Activated CD4-positive, alpha-beta T cell treated with anti-CD3 and anti-CD28 coated beads for 4 hours (primary cell): ENCODE data around the gene TNFRSF11A.

ENCODE experiments used
- DNase-seq, 2 donors: peaks; one replicate each; pipeline ENCODE4 v3.0.0-alpha.2; 2020

TNFRSF11A gene

DNA sequence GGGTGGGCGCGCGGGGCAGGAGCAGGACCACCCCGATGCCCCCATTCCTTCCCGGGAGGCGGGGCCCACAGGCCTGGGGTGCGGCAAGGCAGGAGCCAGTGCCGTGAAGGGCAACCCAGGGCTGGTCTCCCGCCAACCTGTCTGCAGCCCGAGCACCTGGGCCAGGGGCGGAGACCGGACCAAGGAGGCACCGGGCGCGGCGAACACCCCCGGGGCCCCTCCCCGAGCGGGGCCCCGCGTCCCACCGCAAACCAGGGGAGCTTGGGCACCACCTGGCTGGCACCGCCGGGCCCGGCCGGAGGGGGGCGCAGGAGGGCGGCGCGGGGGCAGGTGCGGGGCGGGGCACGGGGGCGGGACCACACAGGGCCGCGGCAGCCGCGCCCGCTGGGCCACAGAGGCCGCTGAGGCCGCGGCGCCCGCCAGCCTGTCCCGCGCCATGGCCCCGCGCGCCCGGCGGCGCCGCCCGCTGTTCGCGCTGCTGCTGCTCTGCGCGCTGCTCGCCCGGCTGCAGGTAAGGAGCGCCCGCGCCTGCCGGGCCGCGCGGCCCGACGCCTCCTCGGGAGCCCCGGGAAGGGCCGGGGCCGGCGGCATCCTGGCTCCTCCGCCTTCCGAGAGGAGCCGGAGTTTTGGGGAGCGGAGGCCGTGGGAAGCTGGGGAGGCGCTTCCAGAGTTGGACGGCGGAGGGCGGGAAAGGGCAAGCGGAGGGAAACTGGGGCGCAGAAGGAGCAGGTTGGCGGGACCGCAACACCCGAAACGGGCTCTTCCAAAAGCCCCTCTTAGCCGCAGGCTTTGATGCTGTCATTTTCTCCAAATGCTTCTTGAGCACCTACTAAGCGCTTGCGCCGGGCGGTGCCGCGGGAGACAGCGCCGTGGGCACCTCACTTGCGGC is at the start of gene TNFRSF11A:
Gene TNFRSF11A (plus strand): TSS at position 394 of the 889 bp plus-strand sequence. CDS start 43 bp downstream, at position 437.
- DNase-seq: peak; percentile 48 to 51

DNA sequence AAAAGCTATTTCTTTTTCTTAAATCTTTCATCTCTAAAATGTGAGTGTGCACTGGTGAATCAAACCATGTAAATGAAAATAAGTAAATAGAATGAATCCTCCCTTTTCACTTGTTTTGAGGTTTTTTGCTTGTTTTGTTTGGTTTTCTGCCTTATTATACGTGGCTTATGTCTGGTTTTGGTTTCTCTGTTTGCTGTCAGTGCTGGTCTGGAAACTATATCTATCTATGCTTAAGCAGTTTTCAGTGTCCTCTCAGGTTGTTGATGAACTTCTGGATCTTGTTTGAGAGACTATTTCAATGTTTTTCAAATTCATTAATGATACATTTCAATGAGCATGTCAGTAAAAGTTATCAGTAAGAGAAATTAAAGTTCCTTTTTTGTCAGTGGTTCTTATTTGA is 48.1 kb upstream of the TNFRSF11A start:
- DNase-seq: no peak

DNA sequence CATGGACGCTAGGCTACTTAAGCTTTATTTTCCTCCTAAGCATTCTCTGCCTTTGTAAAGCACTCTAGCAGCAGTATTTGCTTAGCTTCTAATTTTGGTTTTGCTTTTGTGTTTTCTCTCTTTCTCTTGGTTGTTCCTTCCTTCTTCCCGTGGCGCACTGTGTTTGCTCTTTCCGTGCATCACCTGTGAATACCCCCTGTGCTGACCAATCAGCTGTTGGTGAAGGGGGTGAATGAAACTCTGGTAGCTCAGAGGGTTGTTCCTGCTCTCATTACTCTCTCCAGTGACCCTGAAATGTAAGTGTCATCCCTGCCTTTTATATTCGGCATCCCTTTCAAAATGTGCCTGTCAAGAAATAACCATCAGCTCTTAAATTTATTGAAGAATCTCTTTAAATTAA is 45.5 kb upstream of the TNFRSF11A start:
- DNase-seq: no peak

DNA sequence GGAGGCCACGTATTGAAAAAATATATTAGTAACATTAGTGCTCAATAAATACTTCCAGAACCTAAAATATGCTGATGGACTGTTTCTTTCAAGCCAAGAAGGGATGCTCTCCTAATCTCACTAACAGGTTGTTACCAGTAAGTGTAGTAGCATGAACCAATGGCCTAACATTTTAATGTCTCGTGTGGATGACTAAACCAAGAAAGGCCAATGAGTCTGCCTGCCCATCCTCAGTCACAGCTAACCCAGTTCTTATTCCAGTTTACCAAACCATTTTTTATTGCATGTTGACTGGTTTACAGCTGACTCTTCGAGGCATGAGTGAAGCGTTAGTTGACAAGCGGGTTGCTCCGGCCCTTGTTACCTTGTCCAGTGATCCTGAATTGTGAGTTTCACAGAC is 45.1 kb upstream of the TNFRSF11A start:
- no peak for DNase-seq

DNA sequence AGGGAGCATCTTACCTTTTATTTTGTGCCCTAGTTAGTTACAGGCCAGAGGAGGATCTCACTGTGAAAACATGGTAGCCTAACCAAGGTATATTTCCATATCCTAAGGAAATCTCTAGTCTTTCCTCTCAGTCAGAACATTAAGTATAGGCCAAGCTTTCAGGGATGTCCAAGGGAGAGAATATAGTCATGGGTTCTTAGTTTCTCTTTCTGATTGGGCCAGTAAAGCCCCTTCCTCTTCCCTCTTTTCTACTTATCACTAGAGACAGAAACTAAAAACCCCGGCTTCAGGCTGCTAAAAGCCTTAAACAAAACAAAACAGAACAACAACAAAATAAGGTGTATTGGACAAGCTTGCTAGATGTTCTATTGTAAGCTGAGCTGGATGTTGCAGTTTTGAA is 44.3 kb upstream of the TNFRSF11A start:
- DNase-seq: no peak

DNA sequence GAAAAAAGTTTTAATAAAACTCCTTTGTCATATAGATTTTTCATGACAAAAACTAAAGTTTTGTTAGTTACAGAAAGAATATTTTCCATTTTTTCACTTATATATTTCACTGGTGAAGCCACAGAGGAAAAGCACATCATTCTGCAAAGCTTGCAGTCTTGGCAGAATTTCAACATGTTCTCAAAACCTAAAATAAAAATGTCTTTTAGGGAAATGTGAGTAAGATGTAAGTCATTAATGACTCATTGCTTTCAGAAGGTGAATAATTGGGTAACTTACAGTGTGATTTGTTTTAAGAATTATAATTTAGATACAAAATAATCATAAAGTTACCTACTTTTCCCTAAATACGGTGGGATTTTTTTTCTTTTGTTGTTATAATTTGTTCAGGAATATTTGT is 43.4 kb upstream of the TNFRSF11A start:
- DNase-seq: no peak

DNA sequence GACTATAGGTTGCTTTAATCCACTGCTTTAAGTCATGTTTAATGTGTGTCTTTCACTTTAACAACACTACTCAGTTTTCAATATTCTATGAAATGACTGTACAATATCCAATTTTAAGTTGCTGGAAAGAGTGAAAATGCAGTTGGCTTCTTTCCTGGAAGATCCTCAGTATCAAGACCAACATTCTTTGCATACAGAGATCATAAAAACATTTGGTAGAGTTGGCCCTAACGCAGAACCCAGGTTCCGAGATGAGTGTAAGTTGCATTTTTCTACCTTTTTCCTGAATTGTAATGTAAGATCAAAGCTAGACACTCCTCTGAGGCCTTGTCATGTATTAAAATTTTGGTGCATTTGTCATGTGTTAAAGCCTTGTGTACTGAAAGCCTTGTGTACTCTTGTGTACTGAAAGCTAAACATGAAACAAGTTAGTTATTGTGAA is 42.9 kb upstream of the TNFRSF11A start:
- no peak for DNase-seq

DNA sequence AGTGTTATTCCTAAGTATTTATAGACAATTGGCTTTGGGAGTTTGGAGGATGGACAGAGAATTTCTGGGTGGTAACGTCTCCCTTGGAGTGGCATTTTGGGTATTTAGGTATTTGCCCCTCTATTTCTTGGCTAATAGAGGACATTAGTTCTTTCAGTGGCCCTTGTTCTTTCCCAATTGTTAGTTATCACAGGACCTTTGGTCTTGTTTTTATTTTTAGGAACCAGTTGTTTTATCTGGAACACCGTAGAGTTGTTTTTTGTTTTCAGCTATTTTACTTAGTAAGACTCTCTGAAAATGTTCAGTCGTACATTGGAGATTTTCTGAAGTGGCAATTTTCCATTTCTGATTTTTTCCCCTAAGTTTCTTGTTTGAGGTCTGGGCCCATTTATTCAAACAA is 40.5 kb upstream of the TNFRSF11A start:
- no peak for DNase-seq

DNA sequence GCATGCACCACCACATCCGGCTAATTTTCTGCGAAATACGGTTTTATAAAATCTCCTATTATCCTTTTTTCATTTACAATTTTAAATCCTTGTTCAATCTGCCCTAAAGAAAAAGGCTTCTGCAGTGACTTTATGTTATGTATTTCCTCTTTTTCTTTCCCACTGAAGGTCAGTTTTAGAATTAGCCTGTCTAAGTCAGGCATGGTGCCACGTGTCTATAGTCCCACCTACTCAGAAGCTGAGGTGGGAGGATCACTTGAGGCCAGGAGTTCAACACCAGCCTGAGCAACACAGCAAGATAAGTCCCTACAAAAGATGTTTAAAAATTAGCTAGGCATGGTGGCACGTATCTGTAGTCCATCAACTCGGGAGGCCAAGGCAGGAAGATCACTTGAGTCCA is 39.8 kb upstream of the TNFRSF11A start:
- DNase-seq: no peak

DNA sequence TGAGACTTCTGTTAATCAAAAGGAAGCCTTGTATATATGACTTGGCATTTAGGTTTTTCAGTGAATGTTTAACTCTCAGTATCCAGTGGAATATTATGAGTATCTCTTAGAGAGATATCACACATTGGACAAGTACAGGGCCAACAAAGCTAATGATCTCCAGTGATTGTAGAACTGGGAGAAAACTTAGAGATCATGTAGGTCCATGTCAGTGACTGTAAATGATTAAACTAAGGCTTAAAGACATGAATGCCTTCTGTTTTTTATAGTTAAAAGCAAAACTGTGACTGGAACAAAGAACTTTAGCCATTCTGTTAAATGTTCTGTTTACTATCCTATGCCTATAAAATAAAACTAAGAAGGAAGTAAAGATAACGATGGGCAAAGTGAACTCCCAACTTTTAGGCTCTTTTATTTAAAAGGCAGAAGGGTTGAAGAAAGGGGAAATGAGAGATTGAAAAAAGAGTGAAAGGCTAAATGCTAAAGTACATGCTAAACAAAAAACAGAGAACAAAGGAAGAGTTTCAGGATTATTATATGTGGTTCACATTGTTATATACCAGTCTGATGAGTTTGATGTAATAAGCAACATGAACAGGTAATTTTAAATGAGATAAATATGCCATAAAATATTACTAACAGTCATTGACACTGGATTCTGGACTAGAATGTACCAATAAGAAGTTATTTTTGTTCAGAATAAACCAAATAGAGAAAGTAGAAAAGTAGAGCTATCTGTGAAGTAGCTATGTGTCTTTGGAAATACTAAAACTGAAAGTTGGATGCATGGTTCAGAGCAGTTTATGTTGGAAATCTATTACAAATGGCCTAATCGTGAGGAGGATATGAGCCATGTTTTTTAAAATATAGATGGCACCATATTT is 37.1 kb upstream of the TNFRSF11A start:
- no peak for DNase-seq

DNA sequence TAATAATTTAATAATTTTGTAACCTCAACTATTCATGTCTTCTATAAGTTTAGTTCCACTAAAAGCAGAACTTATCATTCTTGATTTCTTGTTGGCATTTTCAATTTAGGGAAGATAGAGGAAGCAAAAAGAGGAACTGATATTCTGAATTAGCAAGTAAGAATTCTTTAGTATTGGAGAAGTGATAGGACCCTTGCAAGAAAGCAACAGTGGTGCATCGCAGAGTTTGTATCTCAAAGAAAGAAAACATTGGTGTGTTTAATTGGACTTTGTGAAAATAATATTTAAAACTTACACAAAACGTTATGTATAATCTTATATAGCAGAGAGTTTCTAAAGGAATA is 36.5 kb upstream of the TNFRSF11A start:
- DNase-seq: no peak

DNA sequence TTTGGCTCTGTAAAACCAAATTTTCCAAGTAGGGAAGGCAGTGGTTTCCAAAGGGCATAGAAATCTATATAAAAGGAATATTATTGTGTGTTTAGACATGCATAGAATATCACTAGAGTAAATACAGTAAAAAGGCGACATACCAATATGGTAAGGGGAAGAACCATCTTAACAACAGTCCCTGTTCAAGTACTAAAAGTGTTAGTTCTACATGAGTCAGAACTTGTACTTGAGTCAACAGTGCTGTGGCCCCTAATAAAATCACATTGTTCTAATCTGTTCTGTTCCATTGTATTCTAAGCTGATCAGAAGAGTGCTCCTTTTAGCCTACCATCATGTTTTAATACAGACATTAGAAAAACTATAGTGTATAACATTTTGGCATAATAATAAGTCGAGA is 36.1 kb upstream of the TNFRSF11A start:
- no peak for DNase-seq

DNA sequence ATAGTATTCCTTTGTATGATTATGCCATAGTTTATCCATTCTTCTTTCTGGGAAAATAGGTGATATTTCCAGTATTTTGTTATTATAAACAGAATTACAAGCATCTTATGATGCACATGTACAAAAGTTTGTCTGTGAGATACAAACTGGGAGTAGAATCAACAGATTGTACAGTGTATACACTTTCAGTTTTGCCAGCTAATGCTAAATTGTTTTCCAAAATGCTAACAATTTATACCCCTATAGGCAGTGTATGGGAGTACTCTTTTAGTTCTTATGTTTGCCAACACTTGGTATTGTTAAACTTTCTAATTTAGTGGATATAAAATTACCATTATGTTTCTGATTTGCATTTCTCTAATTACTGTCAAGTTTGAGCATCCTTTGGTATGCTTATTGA is 31.0 kb upstream of the TNFRSF11A start:
- no peak for DNase-seq

DNA sequence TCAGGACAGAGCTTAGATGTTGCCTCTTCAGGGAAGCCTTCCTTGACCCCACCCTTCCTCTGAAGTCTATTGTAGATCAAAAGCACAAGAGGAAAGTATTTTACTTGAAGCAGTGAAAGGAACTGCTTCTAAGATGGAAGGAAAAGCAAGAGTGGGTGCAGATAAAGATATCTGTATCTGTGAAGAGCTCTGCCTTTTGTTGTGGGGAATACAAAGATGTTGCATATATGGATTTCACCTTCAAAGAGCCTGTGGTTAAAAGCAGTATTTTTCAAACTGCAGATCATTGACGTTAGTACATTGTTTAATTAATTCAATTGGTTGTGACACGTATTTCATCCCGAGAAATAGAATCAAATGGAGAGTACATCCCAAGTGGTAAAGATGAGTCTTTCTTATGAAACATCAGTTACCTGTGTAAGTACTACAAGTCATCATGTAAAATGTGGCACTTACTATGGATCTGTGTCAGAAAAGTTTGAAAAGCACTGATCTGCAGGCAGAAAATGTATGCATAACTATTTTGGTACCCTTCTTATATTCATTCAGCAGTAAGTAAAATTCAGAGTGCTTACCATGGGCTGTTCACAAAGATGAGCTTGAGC is 24.6 kb upstream of the TNFRSF11A start:
- no peak for DNase-seq

DNA sequence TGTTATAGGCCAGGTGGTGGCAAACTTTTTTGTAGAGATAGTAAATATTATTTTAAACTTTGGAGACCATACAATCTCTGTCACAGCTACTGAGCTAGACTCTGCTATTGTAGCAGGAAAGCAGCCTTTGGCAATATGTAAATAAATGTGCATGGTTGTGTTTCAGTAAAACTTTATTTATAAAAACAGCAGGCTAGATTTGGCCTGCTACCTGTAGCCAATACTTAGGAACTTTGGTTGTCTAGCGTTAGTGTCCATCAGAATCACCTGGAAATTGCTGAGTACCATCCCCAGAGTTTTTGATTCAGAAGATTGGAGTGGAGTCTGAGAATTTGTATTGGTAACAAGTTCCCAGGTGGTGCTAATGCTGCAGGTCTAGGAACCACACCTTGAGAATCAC is 23.8 kb upstream of the TNFRSF11A start:
- no peak for DNase-seq

DNA sequence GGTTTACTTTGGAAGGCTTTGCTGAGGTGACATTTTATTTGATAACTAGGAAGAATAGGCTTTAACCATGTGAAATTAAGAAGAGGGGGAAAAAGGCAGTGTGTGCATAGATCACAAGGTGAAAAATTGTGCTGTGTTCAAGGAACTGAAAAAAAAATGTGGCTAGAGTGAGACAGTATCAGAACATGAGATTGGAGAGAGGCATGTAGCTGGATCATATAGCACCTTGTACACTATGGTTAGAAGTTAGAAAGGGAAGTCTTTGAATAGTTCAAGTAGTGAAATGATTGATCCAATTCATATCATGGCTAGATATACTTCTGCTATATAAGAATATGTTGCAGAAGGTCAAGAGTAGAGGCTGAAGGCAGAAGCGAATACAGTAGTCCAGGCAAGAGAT is 12.3 kb upstream of the TNFRSF11A start:
- DNase-seq: no peak

DNA sequence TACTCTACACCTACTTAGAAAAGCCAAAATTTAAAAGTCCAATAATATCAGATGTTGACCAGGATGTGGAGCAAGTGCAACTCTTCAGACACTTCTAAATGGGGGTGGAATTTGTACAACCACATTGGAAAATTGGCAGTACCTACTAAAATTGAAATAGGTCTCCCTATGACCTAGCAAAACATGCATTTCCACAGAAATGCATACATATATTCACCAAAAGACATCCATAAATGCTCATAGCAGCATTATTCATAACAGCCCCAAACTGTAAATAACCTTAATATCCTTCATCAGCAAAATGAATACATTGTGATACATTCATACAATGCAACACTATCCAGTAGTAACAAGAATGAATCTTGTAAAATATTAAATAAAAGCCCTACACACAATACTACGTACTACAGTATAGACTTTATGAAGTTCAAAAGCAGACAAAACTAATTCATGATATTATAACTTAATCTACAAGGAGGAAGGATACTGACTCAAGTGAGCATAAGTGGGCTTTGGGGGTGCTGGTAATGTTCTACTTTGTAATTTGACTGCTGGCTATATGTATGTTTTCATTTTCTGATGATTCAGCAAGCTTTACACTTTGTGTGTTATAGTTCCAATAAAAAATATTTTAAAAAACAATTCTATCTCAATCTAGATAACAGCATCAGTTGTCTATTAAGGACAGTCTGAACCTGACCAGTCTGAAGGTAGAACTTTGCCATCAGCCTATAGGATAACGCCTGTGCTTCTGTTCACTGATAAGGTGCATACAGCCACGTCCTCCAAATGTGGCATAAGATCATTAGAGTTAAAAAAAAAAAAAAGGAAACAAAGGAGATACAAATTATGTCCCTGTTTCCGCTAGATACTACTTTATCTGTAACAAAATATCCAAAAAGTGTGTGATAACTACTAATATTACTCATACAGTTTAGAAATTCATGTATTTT is 6.6 kb upstream of the TNFRSF11A start:
- no peak for DNase-seq

DNA sequence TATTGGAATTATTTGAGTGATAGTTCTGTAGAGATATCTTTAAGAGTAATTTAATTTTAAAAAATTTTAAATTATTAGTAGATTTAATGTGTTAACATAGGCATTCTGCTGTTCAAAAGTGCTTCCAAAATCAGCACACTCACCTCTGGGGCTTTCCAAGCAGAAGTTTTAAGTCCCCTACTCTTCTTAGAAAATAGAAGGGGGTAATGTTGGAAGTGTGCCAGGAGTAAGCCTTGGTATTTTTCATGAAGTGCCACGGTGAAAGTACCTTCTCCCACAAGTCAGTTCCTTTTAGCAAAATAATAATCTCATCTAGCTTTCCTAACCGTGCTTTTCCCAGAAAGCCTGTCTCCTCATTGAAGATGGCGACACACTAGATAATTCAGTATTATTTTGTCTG is 3.9 kb upstream of the TNFRSF11A start:
- no peak for DNase-seq

DNA sequence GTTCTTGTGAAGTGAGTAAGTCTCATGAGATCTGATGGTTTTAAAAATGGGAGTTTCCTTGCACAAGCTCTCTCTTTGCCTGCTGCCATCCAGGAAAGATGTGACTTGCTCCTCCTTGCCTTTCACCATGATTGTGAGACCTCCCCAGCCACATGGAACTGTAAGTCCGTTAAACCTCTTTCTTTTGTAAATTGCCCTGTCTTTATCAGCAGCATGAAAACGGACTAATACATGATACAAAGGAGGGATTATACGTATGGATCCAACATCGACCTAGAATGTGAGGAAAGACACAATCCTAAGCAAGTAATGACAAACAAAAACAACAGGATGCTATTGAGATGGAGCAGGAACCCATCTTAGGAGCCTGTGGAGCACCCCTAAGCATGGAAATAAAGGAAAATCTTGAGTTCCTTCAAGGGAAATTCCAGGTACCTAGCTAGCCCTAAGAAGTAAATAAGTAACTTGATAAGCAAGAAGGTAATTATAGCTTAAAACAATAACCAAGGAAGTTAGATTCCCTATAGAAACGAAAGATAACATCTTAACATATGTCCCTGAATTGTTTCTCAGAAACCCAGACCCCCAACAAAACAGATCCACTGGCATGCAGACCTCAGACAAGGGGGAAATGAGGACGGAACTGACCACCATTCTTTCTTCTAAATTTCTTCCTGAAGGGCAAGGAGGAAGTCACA is 1.5 kb upstream of the TNFRSF11A start:
- no peak for DNase-seq

DNA sequence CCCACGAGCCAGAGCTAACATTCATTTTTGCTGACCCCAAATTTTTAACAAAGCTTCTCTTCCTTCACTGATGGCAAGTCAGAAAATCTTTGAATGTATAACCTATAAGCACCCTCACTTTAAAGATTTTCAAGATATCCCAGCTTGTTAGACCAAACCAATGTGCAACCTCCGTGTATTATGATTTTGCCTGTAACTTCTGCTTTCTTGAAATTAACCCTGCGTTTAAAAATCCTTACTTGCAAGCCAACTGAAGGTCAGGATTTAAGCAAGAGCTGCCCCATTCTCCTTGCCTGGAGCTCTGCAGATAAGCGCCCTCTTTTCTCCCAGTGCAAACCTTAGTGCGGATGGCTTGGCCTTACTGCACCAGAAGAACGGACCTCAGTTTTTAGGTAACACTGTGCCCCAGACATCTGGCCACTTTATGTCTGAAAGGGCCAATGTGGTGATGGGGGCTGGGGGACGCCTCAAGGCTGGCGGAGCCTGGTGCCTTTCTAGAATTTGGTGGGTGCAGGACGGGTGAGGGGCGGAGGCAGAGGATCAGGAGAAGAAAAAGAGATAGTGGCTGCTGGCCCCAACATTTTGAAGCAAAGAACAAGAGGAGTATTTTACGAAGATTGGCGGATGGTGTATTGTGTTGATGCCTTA is 805 bp upstream of the TNFRSF11A start:
- no peak for DNase-seq
